ENCODE measurements around the gene STX17.
"Not testable (repeated sequence)": the region's sequence is repeated elsewhere in the genome, so short reads cannot be mapped to it uniquely, and the experiment has no call there.

Gene STX17

GRCh38 chr9:99906403-99907207 is at the start of gene STX17:
STX17 (plus strand) TSS chr9:99906654; CDS start chr9:99915240, 8,586 bp downstream.
- DNase-seq (ENCODE audit: low read depth in 3 of 3): peak; percentile 62 to 74 (median 62)

GRCh38 chr9:99857576-99857975 is 48.9 kb upstream of the STX17 start:
- not testable (repeated sequence) for DNase-seq (ENCODE audit: low read depth in 3 of 3)

- DNase-seq (ENCODE audit: low read depth in 3 of 3): no peak
These were observed 48.4 kb upstream of the STX17 start for GRCh38 chr9:99858087-99858486.

GRCh38 chr9:99859243-99859980 is 47.0 kb upstream of the STX17 start:
- no peak for DNase-seq (ENCODE audit: low read depth in 3 of 3)

- DNase-seq (ENCODE audit: low read depth in 3 of 3): no peak
These were observed 46.2 kb upstream of the STX17 start for GRCh38 chr9:99860266-99860665.

GRCh38 chr9:99863955-99864354 is 42.5 kb upstream of the STX17 start:
- DNase-seq (ENCODE audit: low read depth in 3 of 3): no peak

- DNase-seq (ENCODE audit: low read depth in 3 of 3): no peak
These were observed 40.1 kb upstream of the STX17 start for GRCh38 chr9:99866398-99866797.

GRCh38 chr9:99867536-99867935 is 38.9 kb upstream of the STX17 start:
- no peak for DNase-seq (ENCODE audit: low read depth in 3 of 3)

- DNase-seq (ENCODE audit: low read depth in 3 of 3): no peak
These were observed 38.5 kb upstream of the STX17 start for GRCh38 chr9:99867968-99868367.

- DNase-seq (ENCODE audit: low read depth in 3 of 3): no peak
These were observed 37.6 kb upstream of the STX17 start for GRCh38 chr9:99868845-99869244.

GRCh38 chr9:99870126-99870525 is 36.3 kb upstream of the STX17 start:
- no peak for DNase-seq (ENCODE audit: low read depth in 3 of 3)

- no peak for DNase-seq (ENCODE audit: low read depth in 3 of 3)
These were observed 32.9 kb upstream of the STX17 start for GRCh38 chr9:99873531-99873930.

GRCh38 chr9:99873943-99874584 is 32.4 kb upstream of the STX17 start:
- no peak for DNase-seq (ENCODE audit: low read depth in 3 of 3)

GRCh38 chr9:99876190-99876589 is 30.3 kb upstream of the STX17 start:
- DNase-seq (ENCODE audit: low read depth in 3 of 3): no peak

- DNase-seq (ENCODE audit: low read depth in 3 of 3): no peak
These were observed 27.8 kb upstream of the STX17 start for GRCh38 chr9:99878651-99879050.

- DNase-seq (ENCODE audit: low read depth in 3 of 3): peak in 1 of 3 experiments; percentile 11
These were observed 24.7 kb upstream of the STX17 start for GRCh38 chr9:99881769-99882168.

- DNase-seq (ENCODE audit: low read depth in 3 of 3): no peak
These were observed 20.7 kb upstream of the STX17 start for GRCh38 chr9:99885747-99886146.

GRCh38 chr9:99889120-99889519 is 17.3 kb upstream of the STX17 start:
- DNase-seq (ENCODE audit: low read depth in 3 of 3): no peak

- DNase-seq (ENCODE audit: low read depth in 3 of 3): no peak
These were observed 11.6 kb upstream of the STX17 start for GRCh38 chr9:99894826-99895225.

- no peak for DNase-seq (ENCODE audit: low read depth in 3 of 3)
These were observed 10.9 kb upstream of the STX17 start for GRCh38 chr9:99895510-99895909.

- no peak for DNase-seq (ENCODE audit: low read depth in 3 of 3)
These were observed 10.3 kb upstream of the STX17 start for GRCh38 chr9:99896119-99896518.

GRCh38 chr9:99903393-99903792 is 3.1 kb upstream of the STX17 start:
- DNase-seq (ENCODE audit: low read depth in 3 of 3): no peak
